ENCODE results near the gene SPINT1.

The SPINT1 gene

DNA sequence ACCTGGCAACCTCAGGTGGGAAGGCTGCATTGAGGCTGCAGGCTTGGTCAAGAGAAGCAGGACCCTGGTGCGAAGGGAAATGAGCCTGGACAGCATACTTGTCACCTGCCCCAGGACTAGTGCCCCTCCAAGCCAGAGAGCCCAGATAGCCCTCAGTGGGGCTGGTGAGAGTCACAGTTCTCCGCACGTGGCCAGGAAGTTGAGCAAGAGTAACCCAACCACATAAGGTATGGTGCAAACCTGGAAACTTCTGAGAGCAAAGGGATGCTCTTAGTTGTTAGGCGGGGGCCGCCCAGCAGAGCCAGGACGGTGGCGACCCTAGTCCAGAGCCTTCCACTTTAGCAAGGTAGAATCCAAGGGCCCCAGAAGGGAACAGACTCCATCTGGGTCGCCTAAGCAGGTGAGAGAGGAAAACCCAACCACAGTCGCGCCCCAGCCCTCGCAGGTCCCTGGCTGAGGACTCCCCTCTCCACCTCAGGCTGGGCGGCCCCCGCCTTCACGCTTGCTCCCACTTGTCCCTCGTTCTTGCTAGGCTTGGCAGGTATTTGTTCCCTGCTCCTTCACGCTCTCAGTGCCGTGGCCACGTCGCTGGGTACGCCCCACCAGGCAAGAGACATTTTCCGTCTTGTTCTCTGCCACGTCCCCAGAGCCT, 49.3 kb downstream of the SPINT1 start:
- no peak for DNase-seq (ENCODE audit: low read depth in 2 of 2)

DNA sequence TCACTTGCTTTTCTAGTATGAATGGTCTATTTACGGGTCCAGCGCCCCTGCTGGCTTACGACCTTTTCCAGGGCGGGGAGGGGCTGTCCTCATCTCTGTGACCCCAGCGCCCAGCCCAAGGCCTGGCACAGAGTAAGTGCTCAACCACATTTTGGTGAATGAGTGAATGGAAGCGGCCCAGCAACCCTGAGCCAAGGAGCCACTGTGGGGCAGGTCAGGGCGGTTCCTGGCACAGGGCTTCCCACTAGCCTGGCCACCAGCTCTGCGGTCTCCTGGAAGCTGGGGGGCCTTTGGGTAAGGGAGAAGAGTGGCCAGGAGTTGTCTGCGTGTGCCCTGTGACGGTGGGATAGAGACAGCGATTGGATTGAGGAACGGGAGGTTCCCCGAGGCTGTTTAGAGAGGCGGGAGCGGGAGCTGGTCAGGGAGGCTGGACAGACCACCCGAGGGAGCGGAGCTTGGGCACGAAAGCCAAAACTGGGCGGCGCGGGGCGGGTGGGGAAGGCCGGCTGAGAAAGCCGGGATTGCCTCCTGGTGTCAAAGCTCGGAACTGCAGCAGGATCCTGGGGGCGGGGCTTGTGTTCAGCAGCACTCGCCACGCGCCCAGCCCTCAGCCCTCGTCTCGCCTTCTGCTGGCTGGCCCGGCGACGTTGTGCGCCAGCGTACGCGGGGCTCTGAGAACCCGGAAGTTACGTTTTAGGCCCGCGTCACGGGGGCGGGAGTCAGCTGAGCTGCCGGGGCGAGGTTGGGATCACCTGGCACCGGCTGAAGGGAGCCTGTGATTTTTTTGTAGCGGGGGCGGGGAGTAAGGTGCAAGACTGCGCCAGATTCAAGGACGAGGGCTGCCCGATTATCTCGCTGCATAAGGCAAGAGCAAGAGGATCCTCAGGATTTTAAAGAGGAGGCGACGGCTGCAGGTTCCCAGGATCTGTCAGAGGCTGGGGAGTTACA, 50.2 kb downstream of the SPINT1 start, which contains the start of gene VPS18:
Gene VPS18, plus strand, starts transcription at position 718 of the 948 bp plus-strand sequence. CDS start 319 bp downstream, outside the sequence.
- peak; percentile 98 to 99 for DNase-seq (ENCODE audit: low read depth in 2 of 2)

DNA sequence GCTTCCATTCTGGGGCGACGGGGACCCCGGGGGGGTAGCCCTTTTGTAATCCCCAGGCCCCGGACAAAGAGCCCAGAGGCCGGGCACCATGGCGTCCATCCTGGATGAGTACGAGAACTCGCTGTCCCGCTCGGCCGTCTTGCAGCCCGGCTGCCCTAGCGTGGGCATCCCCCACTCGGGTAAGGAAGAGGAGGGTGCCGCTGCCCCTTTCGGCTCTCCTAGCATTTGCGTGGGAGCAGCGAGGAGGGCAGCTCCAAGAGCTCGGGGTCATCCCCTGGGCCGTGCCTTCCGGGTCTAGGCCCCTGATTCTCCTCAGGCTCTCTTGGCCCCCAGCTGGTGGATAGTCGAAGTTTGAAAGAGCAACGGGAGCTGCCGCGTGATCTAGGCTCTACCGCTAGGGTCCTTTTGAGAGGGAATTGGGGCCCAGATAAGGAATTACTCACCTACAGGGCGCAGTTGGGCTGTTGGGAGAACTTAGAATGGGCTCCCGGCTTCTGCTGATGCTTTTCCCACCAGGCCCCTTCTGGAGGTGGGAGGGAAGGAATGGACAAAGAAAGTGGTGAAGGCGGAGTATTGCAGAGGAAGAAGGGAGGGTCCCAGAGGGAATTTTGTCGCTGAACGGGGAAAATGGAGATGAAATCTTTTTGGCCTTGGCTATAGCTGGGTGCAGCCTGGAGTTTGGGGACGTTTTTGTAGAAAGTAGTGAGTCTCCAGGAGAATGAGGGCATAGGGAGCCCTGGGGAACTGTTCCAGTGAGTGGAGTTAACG, 51.0 kb downstream of the SPINT1 start:
- no peak for DNase-seq (ENCODE audit: low read depth in 2 of 2)

GRCh38 chr15:40899536-40900207, 55.8 kb downstream of the SPINT1 start:
- DNase-seq (ENCODE audit: low read depth in 2 of 2): no peak

DNA sequence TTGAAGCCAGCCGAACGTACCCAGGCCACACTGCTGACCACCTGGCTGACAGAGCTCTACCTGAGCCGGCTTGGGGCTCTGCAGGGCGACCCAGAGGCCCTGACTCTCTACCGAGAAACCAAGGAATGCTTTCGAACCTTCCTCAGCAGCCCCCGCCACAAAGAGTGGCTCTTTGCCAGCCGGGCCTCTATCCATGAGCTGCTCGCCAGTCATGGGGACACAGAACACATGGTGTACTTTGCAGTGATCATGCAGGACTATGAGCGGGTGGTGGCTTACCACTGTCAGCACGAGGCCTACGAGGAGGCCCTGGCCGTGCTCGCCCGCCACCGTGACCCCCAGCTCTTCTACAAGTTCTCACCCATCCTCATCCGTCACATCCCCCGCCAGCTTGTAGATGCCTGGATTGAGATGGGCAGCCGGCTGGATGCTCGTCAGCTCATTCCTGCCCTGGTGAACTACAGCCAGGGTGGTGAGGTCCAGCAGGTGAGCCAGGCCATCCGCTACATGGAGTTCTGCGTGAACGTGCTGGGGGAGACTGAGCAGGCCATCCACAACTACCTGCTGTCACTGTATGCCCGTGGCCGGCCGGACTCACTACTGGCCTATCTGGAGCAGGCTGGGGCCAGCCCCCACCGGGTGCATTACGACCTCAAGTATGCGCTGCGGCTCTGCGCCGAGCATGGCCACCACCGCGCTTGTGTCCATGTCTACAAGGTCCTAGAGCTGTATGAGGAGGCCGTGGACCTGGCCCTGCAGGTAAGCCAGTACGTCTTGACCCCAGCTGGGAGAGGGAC, 56.6 kb downstream of the SPINT1 start:
- no peak for DNase-seq (ENCODE audit: low read depth in 2 of 2)

DNA sequence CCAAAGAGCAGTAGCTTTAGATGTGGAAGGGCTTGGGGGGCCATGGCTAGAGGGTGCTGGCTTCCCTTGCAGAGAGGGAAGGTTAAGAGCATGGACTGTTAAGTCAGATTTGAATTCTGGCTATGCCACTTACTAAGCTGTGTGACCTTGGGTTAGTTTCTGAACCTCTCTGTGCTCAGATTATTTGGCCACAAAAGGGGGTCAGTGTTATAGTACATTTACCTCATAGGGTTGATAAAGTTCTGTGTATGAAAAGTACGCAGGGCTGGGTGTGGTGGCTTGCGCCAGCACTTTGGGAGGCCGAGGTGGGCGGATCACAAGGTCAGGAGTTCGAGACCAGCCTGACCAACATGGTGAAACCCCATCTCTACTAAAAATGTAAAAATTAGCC, 57.2 kb downstream of the SPINT1 start:
- no peak for DNase-seq (ENCODE audit: low read depth in 2 of 2)

DNA sequence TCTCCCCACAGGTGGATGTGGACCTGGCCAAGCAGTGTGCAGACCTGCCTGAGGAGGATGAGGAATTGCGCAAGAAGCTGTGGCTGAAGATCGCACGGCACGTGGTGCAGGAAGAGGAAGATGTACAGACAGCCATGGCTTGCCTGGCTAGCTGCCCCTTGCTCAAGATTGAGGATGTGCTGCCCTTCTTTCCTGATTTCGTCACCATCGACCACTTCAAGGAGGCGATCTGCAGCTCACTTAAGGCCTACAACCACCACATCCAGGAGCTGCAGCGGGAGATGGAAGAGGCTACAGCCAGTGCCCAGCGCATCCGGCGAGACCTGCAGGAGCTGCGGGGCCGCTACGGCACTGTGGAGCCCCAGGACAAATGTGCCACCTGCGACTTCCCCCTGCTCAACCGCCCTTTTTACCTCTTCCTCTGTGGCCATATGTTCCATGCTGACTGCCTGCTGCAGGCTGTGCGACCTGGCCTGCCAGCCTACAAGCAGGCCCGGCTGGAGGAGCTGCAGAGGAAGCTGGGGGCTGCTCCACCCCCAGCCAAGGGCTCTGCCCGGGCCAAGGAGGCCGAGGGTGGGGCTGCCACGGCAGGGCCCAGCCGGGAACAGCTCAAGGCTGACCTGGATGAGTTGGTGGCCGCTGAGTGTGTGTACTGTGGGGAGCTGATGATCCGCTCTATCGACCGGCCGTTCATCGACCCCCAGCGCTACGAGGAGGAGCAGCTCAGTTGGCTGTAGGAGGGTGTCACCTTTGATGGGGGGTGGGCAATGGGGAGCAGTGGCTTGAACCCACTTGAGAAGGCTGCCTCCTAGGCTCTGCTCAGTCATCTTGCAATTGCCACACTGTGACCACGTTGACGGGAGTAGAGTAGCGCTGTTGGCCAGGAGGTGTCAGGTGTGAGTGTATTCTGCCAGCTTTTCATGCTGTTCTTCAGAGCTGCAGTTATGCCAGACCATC, 59.0 kb downstream of the SPINT1 start:
- no peak for DNase-seq (ENCODE audit: low read depth in 2 of 2)

GRCh38 chr15:40904552-40905201, 60.8 kb downstream of the SPINT1 start:
- no peak for DNase-seq (ENCODE audit: low read depth in 2 of 2)

DNA sequence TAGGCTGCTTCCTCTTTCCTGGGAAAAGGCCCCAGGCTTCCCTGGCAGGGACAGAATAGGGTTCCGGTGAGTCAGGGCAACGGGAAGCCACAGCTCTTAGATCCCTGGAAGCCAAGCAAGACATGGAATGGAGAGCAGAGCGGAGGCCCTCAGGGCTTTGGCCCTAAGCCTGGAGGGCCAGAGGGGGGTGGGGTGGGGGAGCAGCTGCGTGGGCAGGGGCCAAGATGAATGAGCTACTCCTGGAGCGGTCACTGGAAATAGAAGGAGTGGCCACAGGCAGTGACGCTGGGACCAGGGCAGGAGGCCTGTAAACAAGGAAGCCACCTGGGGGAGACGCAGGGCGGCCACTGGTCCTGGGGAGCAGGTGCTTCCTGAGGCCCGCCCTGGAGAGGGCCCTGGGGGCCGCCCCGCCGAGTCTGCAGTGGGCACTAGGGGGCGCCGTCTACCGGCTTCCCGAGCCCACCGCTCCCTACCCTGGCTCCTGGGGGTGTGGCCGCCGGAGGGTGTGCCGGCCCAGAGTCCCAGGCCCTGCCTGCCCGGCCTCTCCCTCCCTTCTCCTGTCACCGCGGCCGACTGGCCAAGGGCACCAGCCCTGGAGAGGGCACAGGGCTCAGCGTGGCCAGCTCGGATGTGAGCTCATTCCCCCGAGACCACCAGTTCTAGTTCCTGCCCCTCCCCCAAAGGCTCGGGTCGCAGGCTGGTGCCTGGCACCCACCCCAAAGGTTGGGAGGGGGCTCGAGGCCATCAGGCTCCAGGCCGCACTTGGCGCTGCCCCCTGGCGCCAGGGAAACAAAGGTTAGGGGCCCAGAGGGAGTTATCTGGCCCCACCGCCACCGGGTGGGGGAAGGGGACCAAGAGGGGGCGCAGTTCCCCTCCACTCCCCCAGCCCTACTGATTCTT, 62.5 kb downstream of the SPINT1 start:
- peak; percentile 54 to 55 for DNase-seq (ENCODE audit: low read depth in 2 of 2)

DNA sequence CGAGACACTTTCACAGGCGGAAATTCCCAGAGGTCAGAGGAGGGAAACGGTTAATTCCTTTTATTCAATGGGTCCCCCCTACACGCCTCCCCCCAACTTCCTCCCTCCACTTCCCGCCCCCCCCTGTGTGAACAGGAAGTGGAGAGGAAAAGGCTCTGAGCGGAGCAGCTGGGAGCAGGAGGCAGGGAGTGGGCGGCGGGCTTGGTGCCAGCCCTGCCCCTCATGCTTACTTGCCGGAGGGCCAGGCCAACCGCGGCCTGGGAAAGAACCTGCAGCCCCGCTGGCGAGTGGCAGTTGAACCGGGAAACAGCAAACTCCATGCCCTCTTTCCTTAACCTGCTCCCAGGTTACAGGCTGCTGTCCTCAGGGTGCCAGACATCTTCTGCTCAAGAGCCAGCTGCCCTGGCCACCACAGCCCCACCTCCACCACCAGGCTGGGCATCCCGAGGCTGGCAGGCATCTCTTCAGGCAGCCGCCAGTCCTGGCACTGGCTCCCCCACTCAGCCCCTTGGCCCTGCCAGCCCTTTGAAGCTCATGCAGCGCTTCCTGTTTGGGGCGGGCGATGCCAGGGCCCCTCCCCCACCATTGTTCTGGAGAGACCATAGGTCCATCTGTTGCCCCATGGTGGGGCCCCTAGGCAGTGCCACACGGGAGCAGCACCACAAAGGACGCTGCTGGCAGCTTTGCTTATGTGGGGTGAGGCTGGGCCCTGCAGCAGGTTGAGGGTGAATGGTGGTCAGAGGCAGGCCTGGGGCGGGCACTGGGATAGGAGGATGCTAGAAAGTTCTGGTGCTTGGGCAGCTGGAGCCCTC, 63.3 kb downstream of the SPINT1 start:
- DNase-seq (ENCODE audit: low read depth in 2 of 2): no peak

Data from stimulated activated CD8-positive, alpha-beta memory T cell treated with anti-CD3 and anti-CD28 coated beads, Interleukin-7, amount 100 ng/mL, for 1 hour (primary cell).